Osteoblast (primary cell): ENCODE data around the gene USP21. TPM values are rescaled to one million over a fixed set of nuclear protein-coding genes. Genes with fewer than 3 reads are reported as not detected.

Source experiments
- DNase-seq: peaks from one replicate; pipeline ENCODE4 v3.0.0; 2011; ENCODE audit warnings: low spot score, mixed read lengths; ENCODE audit not compliant: insufficient read length; ENCODE audit errors: missing footprints
- H2AFZ ChIP-seq: 2 replicates; pipeline ENCODE4 v1.6.0; 2011; ENCODE audit warnings: mild to moderate bottlenecking, low read length
- H3K27ac ChIP-seq: 2 replicates; pipeline ENCODE4 v1.5.1; 2011; ENCODE audit warnings: mild to moderate bottlenecking, low read depth, low read length, moderate library complexity
- H3K27me3 ChIP-seq: 2 replicates; pipeline ENCODE4 v1.6.0; 2012; ENCODE audit warnings: mild to moderate bottlenecking, control low read depth, inconsistent platforms, low read length, moderate library complexity; ENCODE audit not compliant: insufficient read depth
- H3K36me3 ChIP-seq: 2 replicates; pipeline ENCODE4 v1.5.1; 2011; ENCODE audit warnings: mild to moderate bottlenecking, low read length, control low read depth, moderate library complexity; ENCODE audit not compliant: insufficient read depth
- H3K4me1 ChIP-seq: 2 replicates; pipeline ENCODE4 v1.5.1; 2011; ENCODE audit warnings: mild to moderate bottlenecking, low read length, control low read depth, moderate library complexity; ENCODE audit not compliant: insufficient read depth
- H3K4me2 ChIP-seq: 2 replicates; pipeline ENCODE4 v1.6.0; 2011; ENCODE audit warnings: mild to moderate bottlenecking, low read length; ENCODE audit not compliant: insufficient read depth
- H3K4me3 ChIP-seq: fragments of 200-600 bp; sonication (generic); 3 replicates; pipeline ENCODE4 v1.5.1; 2012; ENCODE audit warnings: mild to moderate bottlenecking, low read length, inconsistent platforms; ENCODE audit not compliant: insufficient read depth
- H3K79me2 ChIP-seq: 2 replicates; pipeline ENCODE4 v1.6.0; 2012; ENCODE audit warnings: mild to moderate bottlenecking, low read length, control low read depth, inconsistent platforms; ENCODE audit not compliant: insufficient read depth
- H3K9me3 ChIP-seq: 2 replicates; pipeline ENCODE4 v1.5.1; 2011; ENCODE audit warnings: low read depth, low read length, control low read depth
- H4K20me1 ChIP-seq: 2 replicates; pipeline ENCODE4 v1.6.0; 2012; ENCODE audit warnings: mild to moderate bottlenecking, low read length, control low read depth; ENCODE audit not compliant: insufficient read depth
- total RNA-seq: library from RNA; depleted of rRNA; stranded (reverse); fragments of >200 nt; gene quantifications from 2 replicates; pipeline ENCODE4 v1.2.3, GENCODE V29; 2012
- TF ChIP-seq, protein P1 (sequence below): IDR thresholded peaks from 2 replicates; pipeline ENCODE4 v1.5.1; 2011; ENCODE audit warnings: mild to moderate bottlenecking, low read depth, low read length, moderate library complexity; ENCODE audit errors: extremely low read depth

USP21 gene
- total RNA-seq, 1 donor = 8.0 TPM

DNA sequence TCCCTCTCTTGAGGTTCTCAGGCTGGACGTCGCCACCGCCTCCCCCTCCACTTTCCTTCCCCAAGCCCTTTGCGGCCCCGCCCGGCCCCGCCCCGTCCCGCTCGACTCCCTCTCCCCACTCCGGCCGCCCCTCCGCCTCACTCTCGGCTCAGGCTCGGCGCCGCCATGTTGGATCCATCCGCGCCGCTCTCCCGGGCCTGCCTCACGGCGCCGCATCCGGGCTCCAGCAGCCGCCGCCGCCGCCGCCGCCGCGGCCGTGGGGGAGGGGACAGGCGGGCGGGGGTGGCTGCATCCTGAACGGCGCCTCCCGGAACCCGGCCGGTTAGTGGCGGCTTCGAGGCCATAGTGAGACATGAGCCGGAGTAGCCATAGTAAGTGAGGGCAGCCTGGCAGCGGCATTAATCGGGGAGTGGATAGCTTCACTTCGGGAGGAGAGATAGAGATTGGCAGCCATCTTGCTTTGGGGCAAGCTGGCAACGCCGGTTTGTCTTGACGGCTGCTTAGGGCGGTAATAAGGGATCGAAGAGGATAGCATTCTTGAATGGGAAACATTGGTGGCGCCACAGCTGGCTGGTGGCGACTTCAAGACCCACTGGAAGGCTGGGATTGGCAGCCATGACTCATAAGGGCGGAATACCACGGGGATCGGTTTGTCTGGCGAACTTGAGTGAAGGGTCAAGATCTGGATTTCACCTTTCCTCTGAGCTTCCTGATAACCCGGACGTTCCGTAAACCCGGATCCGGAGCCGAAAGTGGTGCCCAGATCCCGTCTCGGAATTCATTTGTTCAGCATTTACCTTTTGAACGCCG lies 26.7 kb upstream of the USP21 start, which contains the start of gene DEDD:
TSS of gene DEDD (minus strand) at position 258 of the 810 bp plus-strand sequence. CDS start 8,205 bp downstream, outside the sequence.
- Histone ChIP-seq H3K27ac (peak within 1 kb of the TSS; percentile 96), H3K27me3 (no peaks in the 10 kb centered on the region), H4K20me1 (peaks cover 11% of the 10 kb centered on the region), H3K4me3 (peak within 1 kb of the TSS; percentile 100), H3K36me3 (peaks cover 17% of the 10 kb centered on the region), H3K4me1 (peaks cover 20% of the 10 kb centered on the region), H3K4me2 (peak within 1 kb of the TSS; percentile 99), H2AFZ (peak within 1 kb of the TSS; percentile 100), H3K79me2 (peaks cover 73% of the 10 kb centered on the region), H3K9me3 (no peaks in the 10 kb centered on the region)
- TF ChIP-seq, protein P1, sequence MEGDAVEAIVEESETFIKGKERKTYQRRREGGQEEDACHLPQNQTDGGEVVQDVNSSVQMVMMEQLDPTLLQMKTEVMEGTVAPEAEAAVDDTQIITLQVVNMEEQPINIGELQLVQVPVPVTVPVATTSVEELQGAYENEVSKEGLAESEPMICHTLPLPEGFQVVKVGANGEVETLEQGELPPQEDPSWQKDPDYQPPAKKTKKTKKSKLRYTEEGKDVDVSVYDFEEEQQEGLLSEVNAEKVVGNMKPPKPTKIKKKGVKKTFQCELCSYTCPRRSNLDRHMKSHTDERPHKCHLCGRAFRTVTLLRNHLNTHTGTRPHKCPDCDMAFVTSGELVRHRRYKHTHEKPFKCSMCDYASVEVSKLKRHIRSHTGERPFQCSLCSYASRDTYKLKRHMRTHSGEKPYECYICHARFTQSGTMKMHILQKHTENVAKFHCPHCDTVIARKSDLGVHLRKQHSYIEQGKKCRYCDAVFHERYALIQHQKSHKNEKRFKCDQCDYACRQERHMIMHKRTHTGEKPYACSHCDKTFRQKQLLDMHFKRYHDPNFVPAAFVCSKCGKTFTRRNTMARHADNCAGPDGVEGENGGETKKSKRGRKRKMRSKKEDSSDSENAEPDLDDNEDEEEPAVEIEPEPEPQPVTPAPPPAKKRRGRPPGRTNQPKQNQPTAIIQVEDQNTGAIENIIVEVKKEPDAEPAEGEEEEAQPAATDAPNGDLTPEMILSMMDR = no peak
- peak; percentile 97 for DNase-seq

- Histone ChIP-seq H3K4me2 (peak overlapping the region; percentile 99), H3K79me2 (peaks cover 66% of the 10 kb centered on the region)
- DNase-seq = no peak
Measured at GRCh38 chr1:161133220-161133740, 26.0 kb upstream of the USP21 start.

DNA sequence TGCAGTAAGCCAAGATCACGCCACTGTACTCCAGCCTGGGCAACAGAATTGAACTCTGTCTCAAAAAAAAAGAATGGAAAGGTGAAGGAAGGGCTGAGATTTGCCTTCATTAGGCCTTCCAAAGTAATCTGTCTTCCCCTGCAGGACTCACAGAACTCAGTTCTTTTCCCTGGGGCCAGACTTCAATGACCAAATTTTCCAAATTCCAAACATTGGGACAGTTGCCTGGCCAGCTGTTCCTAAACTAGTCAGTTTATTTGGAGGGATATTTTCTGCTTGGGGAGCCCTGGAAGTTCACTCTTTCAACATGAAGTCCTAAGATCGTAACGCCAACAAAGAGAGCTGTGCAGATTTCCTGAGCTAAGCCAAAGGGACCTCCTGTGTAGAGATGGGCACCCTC lies 21.4 kb upstream of the USP21 start:
- no peaks in the 10 kb centered on the region for H3K36me3 ChIP-seq
- peaks cover 22% of the 10 kb centered on the region for H3K79me2 ChIP-seq
- no peaks in the 10 kb centered on the region for H4K20me1 ChIP-seq
- no peaks in the 10 kb centered on the region for H3K27me3 ChIP-seq
- H3K9me3 ChIP-seq = no peaks in the 10 kb centered on the region
- H3K4me1 ChIP-seq = peaks cover 6% of the 10 kb centered on the region
- H2AFZ ChIP-seq = no peak overlapping the region
- no peak for DNase-seq
- no peak overlapping the region for H3K4me2 ChIP-seq
- no peak overlapping the region for H3K27ac ChIP-seq
- TF ChIP-seq, protein P1 = no peak
- H3K4me3 ChIP-seq = no peak overlapping the region

More at GRCh38 chr1:161133220-161133740, 26.0 kb upstream of the USP21 start:
- Histone ChIP-seq H3K27me3 (no peaks in the 10 kb centered on the region), H3K4me1 (peaks cover 20% of the 10 kb centered on the region), H3K27ac (peak overlapping the region; percentile 96), H2AFZ (peak overlapping the region; percentile 100), H3K9me3 (no peaks in the 10 kb centered on the region), H4K20me1 (peaks cover 11% of the 10 kb centered on the region), H3K36me3 (peaks cover 15% of the 10 kb centered on the region), H3K4me3 (peak overlapping the region; percentile 100)
- TF ChIP-seq, protein P1 = no peak

GRCh38 chr1:161138431-161138830 lies 20.9 kb upstream of the USP21 start:
- Histone ChIP-seq H3K4me3 (no peak overlapping the region), H2AFZ (no peak overlapping the region), H3K9me3 (no peaks in the 10 kb centered on the region), H4K20me1 (no peaks in the 10 kb centered on the region), H3K4me2 (no peak overlapping the region), H3K27me3 (no peaks in the 10 kb centered on the region), H3K36me3 (no peaks in the 10 kb centered on the region), H3K79me2 (peaks cover 16% of the 10 kb centered on the region), H3K4me1 (peaks cover 4% of the 10 kb centered on the region), H3K27ac (no peak overlapping the region)
- DNase-seq = no peak
- TF ChIP-seq, protein P1 = no peak
